Liver (tissue), 9 donors: ENCODE results near the gene GAD1. TPM values are rescaled to one million over a fixed set of nuclear protein-coding genes. Genes with fewer than 3 reads are reported as not detected.

ENCODE experiments used
- DNase-seq: peaks from one replicate; pipeline ENCODE4 v3.0.0-alpha.2; 2017; ENCODE audit warnings: low spot score
- H3K27ac ChIP-seq, 2 donors: one replicate each; pipeline ENCODE4 v1.7.0; 2013; ENCODE audit warnings: inconsistent platforms in 2 of 2, low read length in 2 of 2, control low read depth in 1 of 2, low read depth in 1 of 2, mild to moderate bottlenecking in 1 of 2
- H3K27me3 ChIP-seq, 4 donors: one replicate each; pipeline versions ENCODE4 v1.6.1 to v1.7.0; 2013; ENCODE audit warnings: low read length in 3 of 4, inconsistent platforms in 1 of 4, mild to moderate bottlenecking in 1 of 4, moderate library complexity in 1 of 4; ENCODE audit not compliant: control insufficient read depth in 4 of 4, insufficient read depth in 4 of 4
- H3K36me3 ChIP-seq, 4 donors: one replicate each; pipeline versions ENCODE4 v1.6.1 to v1.7.0; 2013; ENCODE audit warnings: low read length in 3 of 4, mild to moderate bottlenecking in 3 of 4, low read depth in 1 of 4, moderate library complexity in 1 of 4; ENCODE audit not compliant: control insufficient read depth in 4 of 4, insufficient read depth in 3 of 4
- H3K4me1 ChIP-seq, 4 donors: one replicate each; pipeline versions ENCODE4 v1.6.1 to v1.7.0; 2013; ENCODE audit warnings: low read length in 3 of 4, mild to moderate bottlenecking in 3 of 4, moderate library complexity in 1 of 4; ENCODE audit not compliant: control insufficient read depth in 4 of 4, insufficient read depth in 4 of 4
- H3K4me3 ChIP-seq, 3 donors: one replicate each; pipeline versions ENCODE4 v1.6.1 to v1.7.0; 2013; ENCODE audit warnings: low read length in 3 of 3, control low read depth in 1 of 3, low read depth in 1 of 3, mild to moderate bottlenecking in 1 of 3
- H3K9ac ChIP-seq, 2 donors: one replicate each; pipeline ENCODE4 v1.7.0; 2013; ENCODE audit warnings: low read length in 2 of 2, mild to moderate bottlenecking in 2 of 2, moderate library complexity in 2 of 2, control low read depth in 1 of 2, low read depth in 1 of 2
- H3K9me3 ChIP-seq, 4 donors: one replicate each; pipeline versions ENCODE4 v1.6.1 to v1.7.0; 2013; ENCODE audit warnings: low read length in 3 of 4; ENCODE audit not compliant: control insufficient read depth in 4 of 4
- ATF3 ChIP-seq: IDR thresholded peaks from 2 replicates; pipeline ENCODE4 v1.6.1; 2016; ENCODE audit warnings: antibody characterized with exemption
- FOXA2 ChIP-seq: IDR thresholded peaks from 2 replicates; pipeline ENCODE4 v1.6.1; 2016; ENCODE audit warnings: antibody characterized with exemption
- GABPA ChIP-seq, 2 donors: IDR thresholded peaks in 1 of 2; conservative IDR thresholded peaks in 1 of 2; 2 replicates each; pipeline ENCODE4 v1.6.1; 2016; ENCODE audit warnings: antibody characterized with exemption in 2 of 2, mild to moderate bottlenecking in 1 of 2, moderate library complexity in 1 of 2
- HNF4A ChIP-seq, 2 donors: conservative IDR thresholded peaks; 2 replicates each; pipeline ENCODE4 v1.6.1; 2016; ENCODE audit warnings: antibody characterized with exemption in 2 of 2, mild to moderate bottlenecking in 2 of 2
- HNF4G ChIP-seq: IDR thresholded peaks from 2 replicates; pipeline ENCODE4 v1.6.1; 2016; ENCODE audit warnings: antibody characterized with exemption
- JUND ChIP-seq, 2 donors: IDR thresholded peaks; 2 replicates each; pipeline ENCODE4 v1.6.1; 2016; ENCODE audit warnings: antibody characterized with exemption in 2 of 2
- MAX ChIP-seq: IDR thresholded peaks from 2 replicates; pipeline ENCODE4 v1.6.1; 2016; ENCODE audit warnings: antibody characterized with exemption
- NR2F2 ChIP-seq: IDR thresholded peaks from 2 replicates; pipeline ENCODE4 v1.6.1; 2016; ENCODE audit warnings: antibody characterized with exemption
- RAD21 ChIP-seq, 2 donors: IDR thresholded peaks; 2 replicates each; pipeline ENCODE4 v1.6.1; 2016; ENCODE audit warnings: antibody characterized with exemption in 2 of 2, mild to moderate bottlenecking in 2 of 2
- REST ChIP-seq: IDR thresholded peaks from 2 replicates; pipeline ENCODE4 v1.6.1; 2016; ENCODE audit warnings: antibody characterized with exemption, mild to moderate bottlenecking
- RXRA ChIP-seq, 2 donors: IDR thresholded peaks; 2 replicates each; pipeline ENCODE4 v1.6.1; 2017 to 2018; ENCODE audit warnings: antibody characterized with exemption in 2 of 2, mild to moderate bottlenecking in 1 of 2
- TAF1 ChIP-seq: conservative IDR thresholded peaks from 2 replicates; pipeline ENCODE4 v1.6.1; 2016; ENCODE audit warnings: antibody characterized with exemption, mild to moderate bottlenecking
- ZBTB33 ChIP-seq: IDR thresholded peaks from 2 replicates; pipeline ENCODE4 v1.6.1; 2016; ENCODE audit warnings: antibody characterized with exemption
- WGBS: extraction: QIAGEN DNeasy Blood & Tissue Kit; methylation state at CpG from one replicate; pipeline ENCODE4 v1.1.7; 2013; 5-methylcytosine and 5-hydroxymethylcytosine counted together
- polyA plus RNA-seq, 2 donors: library from polyadenylated mRNA; stranded (reverse) in 1 of 2; unstranded in 1 of 2; fragments of 200-250 nt in 1 of 2; fragments of >200 nt in 1 of 2; fragmentation: Nextera tagmentation in 1 of 2; extraction: Ambion mirVana in 1 of 2; gene quantifications; one replicate each; pipeline versions ENCODE4 v1.2.1 to v1.2.3, GENCODE V29; 2013 to 2015
- total RNA-seq, 2 donors: library from RNA; depleted of rRNA; stranded (reverse); fragments of >200 nt; gene quantifications; one replicate each; pipeline ENCODE4 v1.2.3, GENCODE V29; 2014
- donor health status: healthy.
- donor health status: healthy.
- donor health status: healthy.
- donor health status: healthy.
- donor health status: healthy.

The GAD1 gene
- total and polyA plus RNA-seq, 4 donors, result 0.08 to 0.19 TPM; not detected in 2

- no peak overlapping the region for H3K27ac ChIP-seq
- no peak for DNase-seq
- no peaks in the 10 kb centered on the region for H3K9me3 ChIP-seq
- H3K4me1 ChIP-seq, result peaks cover 21 to 74% (median 68%) of the 10 kb centered on the region in 4 donors
- TF ChIP-seq ATF3 (no peak), HNF4G (no peak), HNF4A (conservative IDR thresholded peaks at IDR 0.05) (no peak), FOXA2 (no peak)
- no peaks in the 10 kb centered on the region for H3K36me3 ChIP-seq
- WGBS, result 17% methylated on average over 45 of the region's 45 CpGs
- H3K27me3 ChIP-seq, result peaks cover 0 to 36% (median 18%) of the 10 kb centered on the region in 4 donors
- H3K9ac ChIP-seq, result no peak overlapping the region
- H3K4me3 ChIP-seq, result peak overlapping the region in 2 of 3 donors; percentile 35 to 58
These were observed 3.3 kb downstream of the GAD1 start for GRCh38 chr2:170819680-170820664.

GRCh38 chr2:170820757-170821530 is 4.3 kb downstream of the GAD1 start:
- 16% methylated on average over 18 of the region's 18 CpGs for WGBS
- H3K27ac ChIP-seq, result no peak overlapping the region
- TF ChIP-seq ATF3, result no peak
- no peak for TF ChIP-seq FOXA2
- TF ChIP-seq GABPA (IDR thresholded peaks at IDR 0.05 in 1 of 2, conservative IDR thresholded peaks at IDR 0.05 in 1 of 2), result no peak
- TF ChIP-seq JUND (IDR thresholded peaks at IDR 0.05), result no peak
- no peak for TF ChIP-seq RXRA (IDR thresholded peaks at IDR 0.05)
- no peak for TF ChIP-seq TAF1
- no peak for TF ChIP-seq MAX
- no peak for TF ChIP-seq RAD21 (IDR thresholded peaks at IDR 0.05)
- TF ChIP-seq ZBTB33, result no peak
- no peak for TF ChIP-seq HNF4G
- TF ChIP-seq HNF4A (conservative IDR thresholded peaks at IDR 0.05), result no peak
- no peak for TF ChIP-seq REST
- no peak for TF ChIP-seq NR2F2
- H3K4me3 ChIP-seq, result peak overlapping the region in 2 of 3 donors; percentile 35 to 58
- H3K36me3 ChIP-seq, result no peaks in the 10 kb centered on the region
- H3K9ac ChIP-seq, result no peak overlapping the region
- DNase-seq, result no peak
- no peaks in the 10 kb centered on the region for H3K9me3 ChIP-seq
- peaks cover 21 to 66% (median 63%) of the 10 kb centered on the region in 4 donors for H3K4me1 ChIP-seq
- peaks cover 0 to 35% (median 18%) of the 10 kb centered on the region in 4 donors for H3K27me3 ChIP-seq
